ENCODE results near the gene ALPP.
"Not testable (repeated sequence)": the region's sequence is repeated elsewhere in the genome, so short reads cannot be mapped to it uniquely, and the experiment has no call there.

Gene ALPP

GRCh38 chr2:232419245-232420072 is 40.9 kb downstream of the ALPP start:
- DNase-seq (ENCODE audit: insufficient read length, low spot score) (no peak), FAIRE-seq (no peak)

DNA sequence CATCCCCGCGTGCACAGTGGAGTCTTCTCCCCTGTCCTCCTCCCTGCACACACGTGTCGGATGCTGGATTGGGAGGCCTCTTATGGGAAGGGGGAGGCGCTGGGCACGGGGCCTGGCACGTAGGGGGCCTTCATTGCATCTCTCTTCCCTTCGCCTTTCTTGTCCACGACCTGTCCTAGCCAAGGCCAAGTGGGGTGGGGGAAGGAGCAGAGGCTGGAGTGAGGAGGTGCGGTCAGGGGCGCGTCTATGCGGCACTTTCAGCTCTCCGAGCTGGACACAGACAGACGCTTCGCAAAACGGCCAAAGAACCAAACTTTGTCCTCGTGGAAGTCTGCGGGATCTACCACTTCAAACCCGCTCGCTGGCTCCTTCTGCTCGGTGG is 41.5 kb downstream of the ALPP start:
- FAIRE-seq (no peak), DNase-seq (ENCODE audit: insufficient read length, low spot score) (no peak)

DNA sequence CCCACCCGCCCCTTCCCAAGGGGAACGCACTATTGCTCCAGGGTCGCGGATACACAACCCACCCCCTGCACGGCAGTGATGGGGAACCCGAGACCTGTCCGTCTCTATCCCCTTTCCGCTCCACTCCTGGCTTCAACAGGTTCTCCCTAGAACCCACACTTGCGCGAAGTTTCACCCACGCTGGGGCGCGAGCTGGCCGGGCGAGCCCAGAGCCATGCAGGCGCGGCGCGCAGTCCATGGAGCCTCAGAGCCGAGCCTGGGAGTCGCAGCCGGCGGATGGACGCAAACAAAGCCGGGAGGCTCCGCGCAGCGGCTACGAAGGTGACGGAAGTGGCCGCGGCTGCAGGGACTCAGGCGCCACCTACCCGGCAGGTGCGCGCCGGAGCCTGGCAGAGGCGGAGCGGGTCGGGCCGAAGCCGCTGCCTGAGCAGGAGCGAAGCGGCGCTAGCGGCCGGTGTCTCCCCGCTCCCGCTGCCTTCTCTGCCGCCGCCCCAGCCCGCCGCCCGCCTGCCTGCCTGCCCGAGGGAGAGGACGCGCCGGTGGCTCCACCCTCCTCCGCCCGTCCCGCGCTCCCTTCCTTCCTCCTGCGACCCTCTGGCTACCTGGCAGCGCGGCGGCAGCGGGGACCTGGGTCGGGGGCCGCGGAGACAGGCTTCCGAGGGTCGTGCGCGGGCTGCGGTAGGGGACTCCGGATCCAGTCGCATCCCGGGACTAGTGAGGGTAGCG is 42.1 kb downstream of the ALPP start:
- DNase-seq (ENCODE audit: insufficient read length, low spot score): no peak
- no peak for FAIRE-seq

DNA sequence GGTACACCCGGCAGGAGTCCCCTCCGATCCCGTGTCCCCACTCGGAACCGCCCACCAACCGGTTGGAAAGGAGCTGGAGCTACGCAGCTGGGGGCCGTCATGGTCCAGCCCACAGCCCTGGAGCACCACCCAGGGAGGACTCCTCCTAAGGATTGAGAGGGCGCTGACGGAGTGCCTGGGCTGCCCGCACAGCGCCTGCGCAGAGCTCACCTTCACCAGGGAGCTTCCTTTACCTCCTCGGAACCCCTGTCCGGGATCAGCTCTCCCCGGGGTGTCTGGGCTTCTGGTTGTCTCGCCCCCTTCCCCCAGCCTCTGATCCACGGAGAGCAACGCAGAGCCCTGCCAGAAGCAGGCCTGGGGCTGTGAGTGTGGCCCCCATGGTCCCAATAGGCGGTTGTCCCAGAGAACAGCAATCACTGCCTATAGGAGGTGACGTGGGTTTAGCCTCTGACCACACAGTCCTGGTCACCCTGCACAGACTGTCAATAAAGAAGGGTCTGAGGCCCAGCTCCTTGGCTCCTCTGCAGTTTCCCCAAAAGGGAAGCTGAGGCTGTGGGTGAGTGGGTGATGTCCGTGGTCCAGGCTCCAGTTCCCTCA is 42.7 kb downstream of the ALPP start:
- FAIRE-seq: no peak
- DNase-seq (ENCODE audit: insufficient read length, low spot score): no peak

- DNase-seq (ENCODE audit: insufficient read length, low spot score) (no peak), FAIRE-seq (no peak)
These were observed 43.5 kb downstream of the ALPP start for GRCh38 chr2:232422051-232422450.

DNA sequence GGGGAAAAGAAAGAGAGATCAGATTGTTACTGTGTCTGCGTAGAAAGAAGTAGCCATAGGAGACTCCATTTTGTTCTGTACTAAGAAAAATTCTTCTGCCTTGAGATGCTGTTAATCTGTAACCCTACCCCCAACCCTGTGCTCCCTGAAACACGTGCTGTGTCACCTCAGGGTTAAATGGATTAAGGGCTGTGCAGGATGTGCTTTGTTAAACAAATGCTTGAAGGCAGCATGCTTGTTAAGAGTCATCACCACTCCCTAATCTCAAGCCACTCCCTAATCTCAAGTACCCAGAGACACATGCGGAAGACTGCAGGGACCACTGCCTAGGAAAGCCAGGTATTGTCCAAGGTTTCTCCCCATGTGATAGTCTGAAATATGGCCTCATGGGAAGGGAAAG is 44.4 kb downstream of the ALPP start:
- DNase-seq (ENCODE audit: insufficient read length, low spot score); FAIRE-seq: not testable (repeated sequence)

DNA sequence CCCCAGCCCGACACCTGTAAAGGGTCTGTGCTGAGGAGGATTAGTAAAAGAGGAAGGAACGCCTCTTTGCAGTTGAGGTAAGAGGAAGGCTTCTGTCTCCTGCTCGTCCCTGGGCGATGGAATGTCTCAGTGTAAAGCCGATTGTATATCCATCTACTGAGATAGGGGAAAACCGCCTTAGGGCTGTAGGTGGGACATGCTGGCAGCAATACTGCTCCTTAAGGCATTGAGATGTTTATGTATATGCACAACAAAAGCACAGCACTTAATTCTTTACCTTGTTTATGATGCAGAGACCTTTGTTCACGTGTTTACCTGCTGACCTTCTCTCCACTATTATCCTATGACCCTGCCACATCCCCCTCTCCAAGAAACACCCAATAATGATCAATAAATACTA is 44.9 kb downstream of the ALPP start:
- not testable (repeated sequence) for DNase-seq (ENCODE audit: insufficient read length, low spot score); FAIRE-seq

DNA sequence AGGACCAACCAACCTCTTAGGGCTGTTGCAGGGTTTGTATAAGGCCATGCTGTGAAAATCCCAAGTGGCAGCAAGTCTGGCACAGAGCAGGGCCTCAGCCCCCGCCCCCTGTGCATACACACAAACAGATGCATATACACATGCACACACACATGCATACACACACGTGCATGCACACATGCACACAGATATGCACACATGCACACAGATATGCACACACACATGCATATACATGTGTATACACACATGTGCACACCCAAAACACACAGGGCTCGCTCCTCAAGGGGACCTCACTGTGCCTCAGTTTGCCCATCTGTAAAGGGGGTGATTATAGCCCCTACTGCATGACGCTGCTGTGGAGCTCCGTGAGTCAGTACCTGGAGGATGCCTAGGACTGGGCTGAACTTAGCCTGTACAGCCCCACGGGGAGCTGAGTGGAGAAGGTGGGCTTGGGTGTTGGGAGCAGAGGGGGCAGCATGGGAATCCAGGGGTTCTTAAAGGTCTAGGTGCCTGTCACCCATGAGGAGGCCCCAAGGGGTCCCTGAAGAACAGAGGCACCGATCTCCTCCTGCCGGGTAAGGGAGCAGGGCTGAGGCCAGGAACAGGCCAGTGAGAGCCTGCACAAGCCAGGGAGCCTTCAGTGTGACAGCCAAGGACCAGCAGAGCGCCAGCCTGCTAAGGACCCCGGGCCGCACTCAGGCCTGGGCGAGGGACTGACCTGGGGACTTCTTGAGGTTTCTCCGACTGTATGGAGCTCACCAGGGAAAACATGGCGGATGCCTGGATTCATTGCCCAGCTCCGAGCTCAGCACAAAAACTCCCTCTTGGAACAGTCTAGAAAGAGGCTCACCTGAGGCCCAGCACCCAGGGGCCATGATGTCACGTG is 53.4 kb downstream of the ALPP start:
- no peak for DNase-seq (ENCODE audit: insufficient read length, low spot score)
- FAIRE-seq: peak; percentile 90
